ENCODE measurements around the gene FOXP1. TPM values are rescaled to one million over a fixed set of nuclear protein-coding genes. Genes with fewer than 3 reads are reported as not detected.

Gene FOXP1
- total and polyA plus RNA-seq, 2 of the 13 experiments (the other 11 are each of a cell fraction or from before 2014, with no cell fraction given): 40.4 to 59.0 TPM

DNA sequence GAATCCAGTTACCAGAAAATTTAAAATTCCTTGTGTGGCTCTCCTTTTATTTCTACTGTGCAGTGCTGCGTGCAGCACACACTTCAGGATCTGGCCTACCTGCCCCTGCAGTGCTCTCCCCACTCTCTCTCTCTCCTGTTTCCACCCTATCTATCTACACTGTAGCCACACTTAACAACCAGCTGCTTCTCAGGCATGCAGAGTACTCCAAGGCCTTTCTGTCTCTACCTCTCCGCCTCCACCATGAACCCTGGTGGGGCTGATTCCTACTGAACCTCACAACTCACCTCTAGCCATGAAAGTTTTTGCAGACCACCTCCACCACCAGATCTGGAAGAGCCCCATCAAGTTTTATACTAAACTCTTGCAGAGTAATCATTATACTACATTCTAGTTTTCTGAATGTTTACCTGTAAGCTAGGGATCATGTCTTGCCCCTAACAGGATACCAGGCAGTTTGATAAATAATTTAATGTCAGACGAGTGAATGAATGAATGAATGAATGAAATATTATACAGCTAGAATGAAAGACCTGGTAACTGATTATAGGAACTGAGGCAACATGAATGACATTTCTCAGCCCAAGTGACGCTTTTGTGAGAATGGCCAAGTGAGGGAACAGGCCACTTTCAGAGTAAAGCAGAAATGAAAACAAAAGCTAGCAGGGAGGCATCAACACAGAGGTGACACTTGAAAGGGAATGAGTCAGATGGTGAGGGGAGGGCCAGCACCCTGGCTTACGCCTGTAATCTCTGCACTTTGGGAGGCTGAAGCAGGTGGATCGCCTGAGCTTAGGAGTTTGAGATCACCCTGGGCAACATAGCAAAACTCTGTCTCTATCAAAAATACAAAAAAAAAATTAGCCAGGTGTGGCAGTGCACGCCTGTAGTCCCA, 363.5 kb downstream of the FOXP1 start:
- H3K79me2 ChIP-seq (ENCODE audit: insufficient read depth, low read length): peaks cover 11% of the 10 kb centered on the region
- ChIA-PET CTCF (ENCODE audit: low intra/inter-chr PET ratio, low total read pairs) (no interaction called here), POLR2A (interaction anchor here (1.1 kb wide), 2 partner anchors 9 to 26 kb away, joined by 5 to 7 read pairs; no protein-coding TSS in a partner anchor)
- H3K27me3 ChIP-seq (ENCODE audit: control insufficient read depth in 1 of 2, insufficient read depth in 2 of 2, low read length in 2 of 2): no peaks in the 10 kb centered on the region
- H3K27ac ChIP-seq (ENCODE audit: extremely low read length, insufficient read depth, low read length): peak overlapping the region; percentile 10
- no peak overlapping the region for H3K4me3 ChIP-seq (replicated peaks in 1 of 3; ENCODE audit: insufficient read depth in 1 of 3, low read depth in 2 of 3, low read length in 3 of 3)
- intact Hi-C loops (cut with micrococcal nuclease; ENCODE audit: unreplicated experiment) (no loop called here), in situ Hi-C loops (cut with HindIII; ENCODE audit: extremely low pct_ligation_motif_present, low pct_unique_long_range_greater_than_20kb) (no loop called here)
- no peak overlapping the region for H2AFZ ChIP-seq (ENCODE audit: low read length)
- DNase-seq (ENCODE audit: low spot score) (peak; percentile 29), ATAC-seq (peak; percentile 87), FAIRE-seq (no peak)
- H3K36me3 ChIP-seq (replicated peaks in 1 of 2; ENCODE audit: control insufficient read depth in 1 of 2, insufficient read depth in 2 of 2, low read length in 2 of 2): peaks cover 0 to 3% of the 10 kb centered on the region in 2 experiments; a peak in 3 of 5 replicates
- H3K9ac ChIP-seq (ENCODE audit: insufficient read depth, low read depth, low read length): no peak overlapping the region
- peaks cover 21% of the 10 kb centered on the region for H3K4me1 ChIP-seq (ENCODE audit: insufficient read depth, low read length)
- 81% methylated on average over 7 of the region's 7 CpGs for WGBS (ENCODE audit: low lambda C conversion rate)
- no peaks in the 10 kb centered on the region for H3K9me3 ChIP-seq (ENCODE audit: low read length)
- no peaks in the 10 kb centered on the region; the same call in 1 of the 2 replicates for H4K20me1 ChIP-seq (ENCODE audit: insufficient read depth, low read length)
- no peak overlapping the region for H3K4me2 ChIP-seq (ENCODE audit: low read depth, low read length)
- no TSS peak for BruUV-seq (replicated peaks)
- TF ChIP-seq PATZ1 (CRISPR knock-in tag; IDR thresholded peaks at IDR 0.05) (peak; percentile 43; the same call in 1 of the 2 replicates), DDIT3 (CRISPR knock-in tag; IDR thresholded peaks at IDR 0.05) (no peak), ZNF24 (IDR thresholded peaks at IDR 0.05) (peak; percentile 83), CEBPG (CRISPR knock-in tag; IDR thresholded peaks at IDR 0.05) (no peak), FOXA3 (CRISPR knock-in tag; IDR thresholded peaks at IDR 0.05) (peak; percentile 34; the same call in 1 of the 2 replicates), ZBTB38 (CRISPR knock-in tag; IDR thresholded peaks at IDR 0.05) (peak; percentile 51; the same call in 1 of the 2 replicates), MEIS2 (CRISPR knock-in tag; IDR thresholded peaks at IDR 0.05) (peak; percentile 50; the same call in 1 of the 2 replicates), FOSL1 (CRISPR knock-in tag; IDR thresholded peaks at IDR 0.05; ENCODE audit: borderline replicate concordance) (peak; percentile 50; the same call in 1 of the 2 replicates), SALL1 (CRISPR knock-in tag; IDR thresholded peaks at IDR 0.05) (peak; percentile 52), RARA (CRISPR knock-in tag; IDR thresholded peaks at IDR 0.05) (peak; percentile 36; the same call in 1 of the 2 replicates), ATF3 (CRISPR knock-in tag; IDR thresholded peaks at IDR 0.05) (peak; percentile 28; the same call in 1 of the 2 replicates), ZNF781 (CRISPR knock-in tag; IDR thresholded peaks at IDR 0.05; ENCODE audit: borderline replicate concordance, not compliant biosample characterization) (no peak), FOXP1 (IDR thresholded peaks at IDR 0.05) (no peak), FOXP1 (CRISPR knock-in tag; IDR thresholded peaks at IDR 0.05) (peak; percentile 60; the same call in 1 of the 2 replicates), POGZ (CRISPR knock-in tag; IDR thresholded peaks at IDR 0.05) (0 out of 2 replicates have a peak, but pooled peaks have one; percentile 20), ZBTB33 (CRISPR knock-in tag; IDR thresholded peaks at IDR 0.05) (peak; percentile 71)
- TF ChIP-seq, protein P1, sequence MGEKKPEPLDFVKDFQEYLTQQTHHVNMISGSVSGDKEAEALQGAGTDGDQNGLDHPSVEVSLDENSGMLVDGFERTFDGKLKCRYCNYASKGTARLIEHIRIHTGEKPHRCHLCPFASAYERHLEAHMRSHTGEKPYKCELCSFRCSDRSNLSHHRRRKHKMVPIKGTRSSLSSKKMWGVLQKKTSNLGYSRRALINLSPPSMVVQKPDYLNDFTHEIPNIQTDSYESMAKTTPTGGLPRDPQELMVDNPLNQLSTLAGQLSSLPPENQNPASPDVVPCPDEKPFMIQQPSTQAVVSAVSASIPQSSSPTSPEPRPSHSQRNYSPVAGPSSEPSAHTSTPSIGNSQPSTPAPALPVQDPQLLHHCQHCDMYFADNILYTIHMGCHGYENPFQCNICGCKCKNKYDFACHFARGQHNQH (CRISPR knock-in tag; IDR thresholded peaks at IDR 0.05): 0 out of 2 replicates have a peak, but pooled peaks have one; percentile 48
